Muscle layer of duodenum (tissue), 2 donors: ENCODE results near the gene SHC3.
A peak's percentile ranks its signal among the peaks of the same experiment; 100 is the strongest.

Source experiments
- H3K27ac ChIP-seq: one replicate; pipeline ENCODE4 v1.7.0; 2013; ENCODE audit warnings: mild to moderate bottlenecking, low read length
- H3K27me3 ChIP-seq: one replicate; pipeline ENCODE4 v1.7.0; 2013; ENCODE audit warnings: low read depth, mild to moderate bottlenecking, control low read depth, low read length
- H3K36me3 ChIP-seq, 2 donors: one replicate each; pipeline ENCODE4 v1.7.0; 2013; ENCODE audit warnings: low read length in 2 of 2, control low read depth in 1 of 2, mild to moderate bottlenecking in 1 of 2; ENCODE audit not compliant: insufficient read depth in 2 of 2, control insufficient read depth in 1 of 2
- H3K4me1 ChIP-seq, 2 donors: one replicate each; pipeline ENCODE4 v1.7.0; 2013; ENCODE audit warnings: low read length in 2 of 2, mild to moderate bottlenecking in 2 of 2, control low read depth in 1 of 2, moderate library complexity in 1 of 2; ENCODE audit not compliant: insufficient read depth in 2 of 2, control insufficient read depth in 1 of 2
- H3K4me3 ChIP-seq, 2 donors: one replicate each; pipeline ENCODE4 v1.7.0; 2013; ENCODE audit warnings: low read length in 2 of 2, low read depth in 1 of 2, mild to moderate bottlenecking in 1 of 2
- H3K9me3 ChIP-seq, 2 donors: one replicate each; pipeline ENCODE4 v1.7.0; 2013; ENCODE audit warnings: low read length in 2 of 2, control low read depth in 1 of 2, mild to moderate bottlenecking in 1 of 2; ENCODE audit not compliant: control insufficient read depth in 1 of 2
- donor health status: healthy.

The SHC3 gene

GRCh38 chr9:89177944-89178829, at the start of gene SHC3:
TSS of gene SHC3 (minus strand) at chr9:89178818. CDS start at chr9:89178460, 358 bp downstream.
- H3K4me1 ChIP-seq, result peaks cover 4 to 38% of the 10 kb centered on the region in 2 donors
- peak within 1 kb of the TSS; percentile 64 to 71 for H3K4me3 ChIP-seq
- no peaks in the 10 kb centered on the region for H3K36me3 ChIP-seq
- H3K27me3 ChIP-seq, result peaks cover 27% of the 10 kb centered on the region
- H3K9me3 ChIP-seq, result no peaks in the 10 kb centered on the region
- peak within 1 kb of the TSS; percentile 45 for H3K27ac ChIP-seq

GRCh38 chr9:89225991-89226471, 47.4 kb upstream of the SHC3 start:
- peaks cover 0 to 18% of the 10 kb centered on the region in 2 donors for H3K4me1 ChIP-seq
- H3K4me3 ChIP-seq, result peak overlapping the region in 1 of 2 donors; percentile 26
- no peak overlapping the region for H3K27ac ChIP-seq
- no peaks in the 10 kb centered on the region for H3K36me3 ChIP-seq
- H3K9me3 ChIP-seq, result peaks cover 0 to 3% of the 10 kb centered on the region in 2 donors
- H3K27me3 ChIP-seq, result no peaks in the 10 kb centered on the region

GRCh38 chr9:89225587-89225986, 47.0 kb upstream of the SHC3 start:
- peaks cover 0 to under 1% of the 10 kb centered on the region in 2 donors for H3K9me3 ChIP-seq
- no peaks in the 10 kb centered on the region for H3K36me3 ChIP-seq
- peak overlapping the region in 1 of 2 donors; percentile 26 for H3K4me3 ChIP-seq
- H3K4me1 ChIP-seq, result peaks cover 0 to 18% of the 10 kb centered on the region in 2 donors
- H3K27ac ChIP-seq, result no peak overlapping the region
- H3K27me3 ChIP-seq, result no peaks in the 10 kb centered on the region

- Histone ChIP-seq H3K27ac (no peak overlapping the region), H3K4me3 (no peak overlapping the region), H3K36me3 (no peaks in the 10 kb centered on the region), H3K9me3 (no peaks in the 10 kb centered on the region), H3K27me3 (no peaks in the 10 kb centered on the region), H3K4me1 (peaks cover 0 to 18% of the 10 kb centered on the region in 2 donors)
These were observed 46.4 kb upstream of the SHC3 start for GRCh38 chr9:89225036-89225435.

- Histone ChIP-seq H3K27me3 (no peaks in the 10 kb centered on the region), H3K36me3 (no peaks in the 10 kb centered on the region), H3K4me3 (no peak overlapping the region), H3K9me3 (no peaks in the 10 kb centered on the region), H3K27ac (no peak overlapping the region), H3K4me1 (peaks cover 0 to 18% of the 10 kb centered on the region in 2 donors)
These were observed 46.0 kb upstream of the SHC3 start for GRCh38 chr9:89224633-89225032.

- H3K27me3 ChIP-seq, result no peaks in the 10 kb centered on the region
- H3K36me3 ChIP-seq, result no peaks in the 10 kb centered on the region
- H3K9me3 ChIP-seq, result no peaks in the 10 kb centered on the region
- no peak overlapping the region for H3K27ac ChIP-seq
- H3K4me1 ChIP-seq, result peaks cover 0 to 25% of the 10 kb centered on the region in 2 donors
- H3K4me3 ChIP-seq, result no peak overlapping the region
These were observed 44.9 kb upstream of the SHC3 start for GRCh38 chr9:89223396-89223977.

GRCh38 chr9:89219637-89220036, 41.0 kb upstream of the SHC3 start:
- H3K27me3 ChIP-seq, result no peaks in the 10 kb centered on the region
- H3K4me3 ChIP-seq, result no peak overlapping the region
- H3K27ac ChIP-seq, result no peak overlapping the region
- no peaks in the 10 kb centered on the region for H3K9me3 ChIP-seq
- peaks cover 0 to 7% of the 10 kb centered on the region in 2 donors for H3K4me1 ChIP-seq
- no peaks in the 10 kb centered on the region for H3K36me3 ChIP-seq

- H3K36me3 ChIP-seq, result no peaks in the 10 kb centered on the region
- no peaks in the 10 kb centered on the region for H3K9me3 ChIP-seq
- H3K4me3 ChIP-seq, result no peak overlapping the region
- H3K4me1 ChIP-seq, result peaks cover 0 to 7% of the 10 kb centered on the region in 2 donors
- H3K27ac ChIP-seq, result no peak overlapping the region
- no peaks in the 10 kb centered on the region for H3K27me3 ChIP-seq
These were observed 39.7 kb upstream of the SHC3 start for GRCh38 chr9:89218040-89218928.

GRCh38 chr9:89215342-89215741, 36.7 kb upstream of the SHC3 start:
- Histone ChIP-seq H3K36me3 (no peaks in the 10 kb centered on the region), H3K27me3 (no peaks in the 10 kb centered on the region), H3K4me1 (peaks cover 0 to 7% of the 10 kb centered on the region in 2 donors), H3K27ac (no peak overlapping the region), H3K4me3 (no peak overlapping the region), H3K9me3 (no peaks in the 10 kb centered on the region)

GRCh38 chr9:89213396-89213880, 34.8 kb upstream of the SHC3 start:
- Histone ChIP-seq H3K9me3 (no peaks in the 10 kb centered on the region), H3K27me3 (no peaks in the 10 kb centered on the region), H3K36me3 (no peaks in the 10 kb centered on the region), H3K27ac (no peak overlapping the region), H3K4me1 (no peaks in the 10 kb centered on the region), H3K4me3 (no peak overlapping the region)

- Histone ChIP-seq H3K4me3 (no peak overlapping the region), H3K9me3 (no peaks in the 10 kb centered on the region), H3K27me3 (no peaks in the 10 kb centered on the region), H3K4me1 (no peaks in the 10 kb centered on the region), H3K36me3 (no peaks in the 10 kb centered on the region), H3K27ac (no peak overlapping the region)
These were observed 33.6 kb upstream of the SHC3 start for GRCh38 chr9:89212171-89212570.
